Measurements from ENCODE around the gene FMR1. TPM values are rescaled to one million over a fixed set of nuclear protein-coding genes. Genes with fewer than 3 reads are reported as not detected.

Gene FMR1
- total RNA-seq, result 10 to 100 TPM; 16.2 to 32.9 (median 21.5) TPM
- long read RNA-seq, partial matches to known transcripts, result 0 of 1 reads
- long read RNA-seq, other reads (novel, unspliced or antisense), result 1 of 1 reads

DNA sequence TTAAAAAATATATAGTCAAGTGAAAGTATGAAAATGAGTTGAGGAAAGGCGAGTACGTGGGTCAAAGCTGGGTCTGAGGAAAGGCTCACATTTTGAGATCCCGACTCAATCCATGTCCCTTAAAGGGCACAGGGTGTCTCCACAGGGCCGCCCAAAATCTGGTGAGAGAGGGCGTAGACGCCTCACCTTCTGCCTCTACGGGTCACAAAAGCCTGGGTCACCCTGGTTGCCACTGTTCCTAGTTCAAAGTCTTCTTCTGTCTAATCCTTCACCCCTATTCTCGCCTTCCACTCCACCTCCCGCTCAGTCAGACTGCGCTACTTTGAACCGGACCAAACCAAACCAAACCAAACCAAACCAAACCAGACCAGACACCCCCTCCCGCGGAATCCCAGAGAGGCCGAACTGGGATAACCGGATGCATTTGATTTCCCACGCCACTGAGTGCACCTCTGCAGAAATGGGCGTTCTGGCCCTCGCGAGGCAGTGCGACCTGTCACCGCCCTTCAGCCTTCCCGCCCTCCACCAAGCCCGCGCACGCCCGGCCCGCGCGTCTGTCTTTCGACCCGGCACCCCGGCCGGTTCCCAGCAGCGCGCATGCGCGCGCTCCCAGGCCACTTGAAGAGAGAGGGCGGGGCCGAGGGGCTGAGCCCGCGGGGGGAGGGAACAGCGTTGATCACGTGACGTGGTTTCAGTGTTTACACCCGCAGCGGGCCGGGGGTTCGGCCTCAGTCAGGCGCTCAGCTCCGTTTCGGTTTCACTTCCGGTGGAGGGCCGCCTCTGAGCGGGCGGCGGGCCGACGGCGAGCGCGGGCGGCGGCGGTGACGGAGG lies at the start of gene FMR1:
FMR1 (plus strand) TSS at position 728 of the 831 bp plus-strand sequence. CDS start 261 bp downstream, outside the sequence.
- intact Hi-C loops (cut with DNase I), result no loop called here
- Histone ChIP-seq H3K4me3 (peak within 1 kb of the TSS; percentile 56 to 63 (median 57)), H3K27me3 (no peaks in the 10 kb centered on the region), H3K27ac (peak within 1 kb of the TSS; percentile 83 to 98 (median 94)), H3K36me3 (no peaks in the 10 kb centered on the region), H3K9me3 (no peaks in the 10 kb centered on the region), H3K4me1 (no peaks in the 10 kb centered on the region)
- TF ChIP-seq, protein P1, sequence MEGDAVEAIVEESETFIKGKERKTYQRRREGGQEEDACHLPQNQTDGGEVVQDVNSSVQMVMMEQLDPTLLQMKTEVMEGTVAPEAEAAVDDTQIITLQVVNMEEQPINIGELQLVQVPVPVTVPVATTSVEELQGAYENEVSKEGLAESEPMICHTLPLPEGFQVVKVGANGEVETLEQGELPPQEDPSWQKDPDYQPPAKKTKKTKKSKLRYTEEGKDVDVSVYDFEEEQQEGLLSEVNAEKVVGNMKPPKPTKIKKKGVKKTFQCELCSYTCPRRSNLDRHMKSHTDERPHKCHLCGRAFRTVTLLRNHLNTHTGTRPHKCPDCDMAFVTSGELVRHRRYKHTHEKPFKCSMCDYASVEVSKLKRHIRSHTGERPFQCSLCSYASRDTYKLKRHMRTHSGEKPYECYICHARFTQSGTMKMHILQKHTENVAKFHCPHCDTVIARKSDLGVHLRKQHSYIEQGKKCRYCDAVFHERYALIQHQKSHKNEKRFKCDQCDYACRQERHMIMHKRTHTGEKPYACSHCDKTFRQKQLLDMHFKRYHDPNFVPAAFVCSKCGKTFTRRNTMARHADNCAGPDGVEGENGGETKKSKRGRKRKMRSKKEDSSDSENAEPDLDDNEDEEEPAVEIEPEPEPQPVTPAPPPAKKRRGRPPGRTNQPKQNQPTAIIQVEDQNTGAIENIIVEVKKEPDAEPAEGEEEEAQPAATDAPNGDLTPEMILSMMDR (IDR thresholded peaks at IDR 0.05), result no peak
- peak; percentile 57 for TF ChIP-seq POLR2A (IDR thresholded peaks at IDR 0.05)
- ATAC-seq (peak; percentile 91 to 94 (median 92)), DNase-seq (peak; percentile 94 to 95 (median 95))
- WGBS (ENCODE audit: insufficient coverage, low coverage, low lambda C conversion rate, missing lambda C conversion rate), result 35% methylated on average over 38 of the region's 66 CpGs

GRCh38 chrX:147875866-147876596 lies 35.7 kb upstream of the FMR1 start:
- Histone ChIP-seq H3K9me3 (no peaks in the 10 kb centered on the region), H3K4me3 (peak overlapping the region; percentile 19 to 51 (median 36)), H3K4me1 (peaks cover 0 to 6% (median 2%) of the 10 kb centered on the region in 4 donors), H3K36me3 (no peaks in the 10 kb centered on the region), H3K27me3 (no peaks in the 10 kb centered on the region), H3K27ac (peak overlapping the region; percentile 71 to 84 (median 83))
- DNase-seq (peak in 1 of 3 donors; percentile 63), ATAC-seq (peak; percentile 70 to 93 (median 82))
- 23% methylated on average over 7 of the region's 7 CpGs for WGBS (ENCODE audit: insufficient coverage, low coverage, low lambda C conversion rate, missing lambda C conversion rate)
- TF ChIP-seq, protein P1 (IDR thresholded peaks at IDR 0.05), result no peak
- peak; percentile 32 for TF ChIP-seq POLR2A (IDR thresholded peaks at IDR 0.05)
- intact Hi-C loops (cut with DNase I), result no loop called here

DNA sequence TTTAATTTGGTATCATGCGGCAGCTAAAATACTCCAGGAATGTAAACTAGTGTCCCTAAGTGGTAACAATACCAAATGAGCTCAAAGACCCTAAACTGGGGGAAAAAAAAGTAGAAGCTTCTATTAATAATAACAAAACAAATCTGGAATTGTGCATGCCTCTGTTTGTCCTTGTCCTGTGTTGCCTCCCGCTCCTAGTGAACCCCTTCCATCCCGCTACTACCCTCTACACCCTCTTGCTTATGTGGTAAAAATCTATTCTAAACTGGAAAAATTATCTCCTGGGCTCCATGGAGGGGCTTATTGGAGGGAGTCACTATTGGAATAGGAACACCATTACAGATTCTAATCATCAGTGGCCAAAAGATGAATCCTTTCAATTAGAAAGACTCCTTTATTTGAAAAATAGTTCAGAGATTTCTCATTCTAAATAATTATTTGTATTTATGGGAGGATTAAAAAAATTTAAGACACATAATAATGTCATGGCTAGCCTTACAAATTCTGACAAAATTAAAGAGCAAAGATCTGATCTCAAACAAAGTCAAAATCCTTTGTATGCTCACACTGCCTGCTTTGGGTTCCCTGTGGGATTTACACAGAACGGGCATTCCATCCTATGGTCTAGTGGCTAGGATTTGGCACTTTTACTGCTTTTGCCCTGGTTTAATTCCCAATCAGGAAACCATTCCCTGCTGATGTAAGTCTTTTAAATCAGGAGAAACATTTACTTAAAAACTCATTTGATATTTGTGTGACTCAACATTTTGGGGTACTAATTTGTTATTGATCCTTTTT lies 34.7 kb upstream of the FMR1 start:
- no peak for DNase-seq
- Histone ChIP-seq H3K27me3 (no peaks in the 10 kb centered on the region), H3K4me3 (peak overlapping the region; percentile 19 to 51 (median 36)), H3K27ac (peak overlapping the region; percentile 71 to 84 (median 83)), H3K4me1 (peaks cover 0 to 6% (median 2%) of the 10 kb centered on the region in 4 donors), H3K36me3 (no peaks in the 10 kb centered on the region), H3K9me3 (no peaks in the 10 kb centered on the region)
- no peak for TF ChIP-seq POLR2A (IDR thresholded peaks at IDR 0.05)
- TF ChIP-seq, protein P1 (IDR thresholded peaks at IDR 0.05), result no peak
- intact Hi-C loops (cut with DNase I), result no loop called here
- peak; percentile 50 to 66 (median 59) for ATAC-seq
- 45% methylated on average over 4 of the region's 4 CpGs for WGBS (ENCODE audit: insufficient coverage, low coverage, low lambda C conversion rate, missing lambda C conversion rate)

- intact Hi-C loops (cut with DNase I), result no loop called here
- TF ChIP-seq POLR2A (IDR thresholded peaks at IDR 0.05), result peak; percentile 67
- TF ChIP-seq, protein P1 (IDR thresholded peaks at IDR 0.05), result no peak
- Histone ChIP-seq H3K9me3 (no peaks in the 10 kb centered on the region), H3K27me3 (no peaks in the 10 kb centered on the region), H3K36me3 (no peaks in the 10 kb centered on the region), H3K27ac (peak overlapping the region; percentile 71 to 84 (median 83)), H3K4me1 (peaks cover 0 to 6% (median 2%) of the 10 kb centered on the region in 4 donors), H3K4me3 (peak overlapping the region; percentile 0 to 51 (median 36))
- ATAC-seq (peak; percentile 61 to 68 (median 64)), DNase-seq (no peak)
- 24% methylated on average over 5 of the region's 5 CpGs for WGBS (ENCODE audit: insufficient coverage, low coverage, low lambda C conversion rate, missing lambda C conversion rate)
Measured at GRCh38 chrX:147877726-147878125, 34.0 kb upstream of the FMR1 start.

Measured in right lobe of liver (tissue), 6 donors.